Nephron progenitor cell (in vitro differentiated cells): ENCODE measurements around the gene CCDC141.

Source experiments
- DNase-seq: peaks from one replicate; pipeline ENCODE4 v3.0.0; 2021
- H3K27ac Mint-ChIP-seq: 2 replicates; pipeline ENCODE4 v1.8.0; 2021; ENCODE audit warnings: mild to moderate bottlenecking, moderate library complexity, mixed read lengths
- H3K27me3 Mint-ChIP-seq: 2 replicates; pipeline ENCODE4 v1.8.0; 2021; ENCODE audit warnings: mild to moderate bottlenecking, low read depth, mixed read lengths; ENCODE audit not compliant: poor library complexity
- H3K36me3 Mint-ChIP-seq: 2 replicates; pipeline ENCODE4 v1.8.0; 2021; ENCODE audit warnings: low read depth, mixed read lengths
- H3K4me1 Mint-ChIP-seq: 2 replicates; pipeline ENCODE4 v1.8.0; 2021; ENCODE audit warnings: mixed read lengths
- H3K4me3 Mint-ChIP-seq: 2 replicates; pipeline ENCODE4 v1.8.0; 2021; ENCODE audit warnings: mild to moderate bottlenecking, moderate library complexity, mixed read lengths
- H3K9me3 Mint-ChIP-seq: 2 replicates; pipeline ENCODE4 v1.8.0; 2021; ENCODE audit warnings: mild to moderate bottlenecking, moderate library complexity, mixed read lengths
- TF ChIP-seq, protein P1 (sequence below): fragments of 200-600 bp; sonication (generic); IDR thresholded peaks from 2 replicates; pipeline ENCODE4 v1.5.0; 2021; ENCODE audit warnings: antibody characterized with exemption

Gene CCDC141

DNA sequence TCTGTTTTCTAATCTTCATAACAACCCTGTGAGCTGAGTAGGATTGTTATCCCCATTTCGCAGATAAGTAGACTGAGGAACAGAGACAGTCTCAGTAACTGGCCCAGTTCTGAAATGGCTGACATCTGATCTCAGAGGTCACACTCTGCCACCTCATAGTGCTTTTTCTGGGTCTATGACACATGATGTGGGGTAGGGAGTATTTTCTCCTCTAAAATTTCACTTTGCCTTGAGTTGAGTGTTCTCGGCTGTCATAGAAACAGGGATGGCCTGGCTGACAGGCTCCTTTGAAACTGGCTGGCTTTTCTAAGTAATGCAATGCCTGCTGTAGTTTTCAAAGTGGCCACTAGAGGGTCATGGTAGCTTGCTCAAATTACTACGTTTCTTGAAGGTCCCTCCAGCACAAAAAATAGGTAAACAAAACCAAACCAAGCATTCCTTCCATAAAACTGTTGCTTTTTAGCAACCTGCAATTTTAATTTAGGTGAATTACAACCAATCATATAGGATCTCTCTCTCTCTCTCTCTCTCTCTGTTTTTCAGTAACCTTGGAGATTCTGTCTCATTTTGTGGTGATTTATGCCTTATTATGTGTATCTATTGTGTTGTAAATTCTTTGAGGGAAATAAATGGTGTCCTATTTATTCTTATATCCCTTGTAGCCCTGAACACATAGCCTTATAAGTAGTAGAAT lies 158.5 kb downstream of the CCDC141 start:
- Mint-ChIP-seq H3K27ac (no peak overlapping the region), H3K27me3 (no peaks in the 10 kb centered on the region), H3K4me3 (no peak overlapping the region), H3K9me3 (no peaks in the 10 kb centered on the region), H3K36me3 (no peaks in the 10 kb centered on the region), H3K4me1 (peaks cover 12% of the 10 kb centered on the region)
- TF ChIP-seq, protein P1, sequence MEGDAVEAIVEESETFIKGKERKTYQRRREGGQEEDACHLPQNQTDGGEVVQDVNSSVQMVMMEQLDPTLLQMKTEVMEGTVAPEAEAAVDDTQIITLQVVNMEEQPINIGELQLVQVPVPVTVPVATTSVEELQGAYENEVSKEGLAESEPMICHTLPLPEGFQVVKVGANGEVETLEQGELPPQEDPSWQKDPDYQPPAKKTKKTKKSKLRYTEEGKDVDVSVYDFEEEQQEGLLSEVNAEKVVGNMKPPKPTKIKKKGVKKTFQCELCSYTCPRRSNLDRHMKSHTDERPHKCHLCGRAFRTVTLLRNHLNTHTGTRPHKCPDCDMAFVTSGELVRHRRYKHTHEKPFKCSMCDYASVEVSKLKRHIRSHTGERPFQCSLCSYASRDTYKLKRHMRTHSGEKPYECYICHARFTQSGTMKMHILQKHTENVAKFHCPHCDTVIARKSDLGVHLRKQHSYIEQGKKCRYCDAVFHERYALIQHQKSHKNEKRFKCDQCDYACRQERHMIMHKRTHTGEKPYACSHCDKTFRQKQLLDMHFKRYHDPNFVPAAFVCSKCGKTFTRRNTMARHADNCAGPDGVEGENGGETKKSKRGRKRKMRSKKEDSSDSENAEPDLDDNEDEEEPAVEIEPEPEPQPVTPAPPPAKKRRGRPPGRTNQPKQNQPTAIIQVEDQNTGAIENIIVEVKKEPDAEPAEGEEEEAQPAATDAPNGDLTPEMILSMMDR: peak; percentile 98
- DNase-seq: peak; percentile 77

DNA sequence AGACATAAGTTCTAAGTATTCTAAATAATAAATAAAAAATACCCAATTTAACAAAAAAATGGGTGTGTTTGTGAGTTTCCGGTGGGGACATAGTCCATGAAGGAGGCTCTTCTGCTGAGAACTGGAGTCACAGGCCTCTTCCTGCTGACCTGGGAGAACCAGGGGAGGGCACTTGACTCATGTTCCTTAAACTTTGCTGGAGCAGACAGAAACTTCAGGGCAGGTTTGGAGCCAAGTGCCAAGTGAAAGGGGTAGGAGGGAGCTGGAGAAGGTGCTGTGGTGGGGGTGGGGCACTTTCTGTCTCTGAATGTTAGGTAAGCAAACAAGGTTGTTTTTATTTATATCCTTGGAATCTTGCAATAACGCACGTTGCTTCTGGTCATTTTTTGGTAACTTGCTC lies 163.9 kb downstream of the CCDC141 start:
- H3K36me3 Mint-ChIP-seq: no peaks in the 10 kb centered on the region
- DNase-seq: no peak
- no peak overlapping the region for H3K4me3 Mint-ChIP-seq
- H3K9me3 Mint-ChIP-seq: no peaks in the 10 kb centered on the region
- H3K4me1 Mint-ChIP-seq: no peaks in the 10 kb centered on the region
- peak overlapping the region; percentile 30 for H3K27ac Mint-ChIP-seq
- no peaks in the 10 kb centered on the region for H3K27me3 Mint-ChIP-seq
- TF ChIP-seq, protein P1: no peak

DNA sequence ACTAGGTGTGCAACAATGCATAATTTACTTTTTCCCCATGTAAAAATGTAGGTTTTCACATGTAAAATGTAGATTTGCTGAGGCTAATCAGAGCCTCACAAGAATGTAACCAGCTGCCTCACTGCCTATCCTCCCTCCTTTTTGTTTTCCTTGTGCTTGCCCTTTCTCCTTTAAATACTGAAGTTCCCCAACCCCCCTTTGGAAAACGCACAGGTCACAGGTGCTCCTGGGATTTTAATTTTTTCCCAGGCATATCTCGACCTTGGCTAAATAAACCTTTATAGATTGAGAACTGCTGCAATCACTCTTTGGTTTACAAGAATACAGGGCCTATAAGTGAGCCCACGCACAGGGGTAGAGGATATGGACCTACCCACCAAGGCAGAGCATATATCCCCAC lies 165.5 kb downstream of the CCDC141 start:
- no peaks in the 10 kb centered on the region for H3K9me3 Mint-ChIP-seq
- H3K36me3 Mint-ChIP-seq: no peaks in the 10 kb centered on the region
- no peaks in the 10 kb centered on the region for H3K4me1 Mint-ChIP-seq
- DNase-seq: no peak
- TF ChIP-seq, protein P1: no peak
- H3K4me3 Mint-ChIP-seq: no peak overlapping the region
- H3K27me3 Mint-ChIP-seq: no peaks in the 10 kb centered on the region
- H3K27ac Mint-ChIP-seq: no peak overlapping the region

DNA sequence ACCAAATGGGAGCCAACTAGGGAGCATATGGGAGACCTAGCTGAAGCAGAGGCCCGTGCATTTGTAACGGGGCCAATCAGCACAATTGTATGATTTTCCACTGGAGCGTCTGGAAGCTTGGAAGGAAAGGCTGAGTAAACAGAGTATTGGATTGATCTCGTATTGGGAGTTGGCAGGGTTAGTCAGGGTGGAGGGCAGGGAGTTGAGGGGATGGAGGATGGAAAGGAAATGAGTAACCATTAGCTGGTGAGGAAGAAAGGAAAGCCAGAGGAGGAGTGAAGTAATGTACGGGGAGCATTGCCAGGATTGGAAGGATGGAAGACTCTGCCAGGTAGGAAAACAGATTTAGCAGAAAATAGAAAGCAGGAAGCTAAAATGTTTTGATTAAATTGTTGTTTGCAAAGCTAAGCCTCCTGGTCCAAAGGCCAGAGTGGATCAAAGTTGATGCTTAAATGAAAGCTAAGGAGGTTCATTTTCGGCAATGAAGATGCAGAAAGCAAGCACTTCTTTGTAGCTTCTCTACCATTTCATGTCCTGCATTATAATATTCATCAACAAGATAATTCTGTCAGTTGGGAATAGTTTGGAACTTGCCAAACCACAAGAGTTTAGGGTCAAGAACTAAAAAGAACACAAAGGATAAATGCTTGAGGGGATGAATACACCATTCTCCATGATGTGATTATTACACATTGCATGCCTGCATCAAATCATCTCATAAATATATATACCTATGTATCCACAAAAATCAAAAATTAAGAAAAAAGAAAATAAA lies 167.1 kb downstream of the CCDC141 start:
- TF ChIP-seq, protein P1: no peak
- Mint-ChIP-seq H3K36me3 (no peaks in the 10 kb centered on the region), H3K4me3 (no peak overlapping the region), H3K27me3 (no peaks in the 10 kb centered on the region), H3K4me1 (no peaks in the 10 kb centered on the region), H3K27ac (no peak overlapping the region), H3K9me3 (no peaks in the 10 kb centered on the region)
- no peak for DNase-seq

DNA sequence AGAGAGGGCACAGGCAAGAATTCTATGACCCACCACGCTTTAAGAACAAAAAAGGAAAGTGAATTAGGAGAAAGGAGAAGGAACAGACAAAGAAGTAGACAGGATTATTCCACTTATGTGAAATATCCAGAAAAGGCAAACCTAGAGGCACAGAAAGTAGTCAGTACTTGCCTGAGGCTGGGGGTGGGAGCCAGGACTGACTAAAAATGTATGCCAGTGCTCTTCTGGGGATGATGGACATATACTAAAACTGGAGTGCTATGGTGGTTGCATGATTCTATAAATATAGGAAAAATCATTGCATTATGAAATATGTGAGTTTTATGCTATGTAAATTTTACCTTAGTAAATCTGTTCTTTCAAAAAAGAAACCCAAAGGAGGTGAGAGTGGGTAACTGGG lies 168.9 kb downstream of the CCDC141 start:
- Mint-ChIP-seq H3K4me3 (no peak overlapping the region), H3K9me3 (no peaks in the 10 kb centered on the region), H3K27me3 (no peaks in the 10 kb centered on the region), H3K36me3 (no peaks in the 10 kb centered on the region), H3K4me1 (no peaks in the 10 kb centered on the region), H3K27ac (no peak overlapping the region)
- DNase-seq: no peak
- TF ChIP-seq, protein P1: no peak
